ENCODE results near the gene SLC15A4.
"Not testable (repeated sequence)": the region's sequence is repeated elsewhere in the genome, so short reads cannot be mapped to it uniquely, and the experiment has no call there.

Gene SLC15A4

DNA sequence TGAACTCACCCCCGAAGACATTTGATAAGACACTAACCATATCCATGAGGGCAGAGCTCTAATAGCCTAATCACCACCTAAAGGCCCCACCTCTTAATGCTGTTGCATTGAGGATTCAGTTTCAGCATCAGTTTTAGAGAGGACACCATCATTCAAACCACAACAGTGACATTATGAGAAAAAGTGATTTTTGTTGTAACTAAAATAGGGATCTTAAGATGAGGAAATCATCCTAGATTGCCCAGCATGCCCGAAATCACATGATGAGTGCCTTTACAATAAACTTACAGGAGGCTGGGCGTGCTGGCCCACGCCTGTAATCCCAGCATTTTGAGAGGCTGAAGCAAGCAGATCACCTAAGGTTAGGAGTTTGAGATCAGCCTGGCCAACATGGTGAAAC is 19.8 kb upstream of the SLC15A4 start:
- no peak for DNase-seq

- no peak for DNase-seq
Observed at GRCh38 chr12:128842579-128842978, 18.8 kb upstream of the SLC15A4 start.

GRCh38 chr12:128840862-128841468 is 17.2 kb upstream of the SLC15A4 start:
- no peak for DNase-seq

- DNase-seq, result not testable (repeated sequence)
Observed at GRCh38 chr12:128839885-128840284, 16.1 kb upstream of the SLC15A4 start.

GRCh38 chr12:128833418-128833817 is 9.7 kb upstream of the SLC15A4 start:
- DNase-seq, result no peak

DNA sequence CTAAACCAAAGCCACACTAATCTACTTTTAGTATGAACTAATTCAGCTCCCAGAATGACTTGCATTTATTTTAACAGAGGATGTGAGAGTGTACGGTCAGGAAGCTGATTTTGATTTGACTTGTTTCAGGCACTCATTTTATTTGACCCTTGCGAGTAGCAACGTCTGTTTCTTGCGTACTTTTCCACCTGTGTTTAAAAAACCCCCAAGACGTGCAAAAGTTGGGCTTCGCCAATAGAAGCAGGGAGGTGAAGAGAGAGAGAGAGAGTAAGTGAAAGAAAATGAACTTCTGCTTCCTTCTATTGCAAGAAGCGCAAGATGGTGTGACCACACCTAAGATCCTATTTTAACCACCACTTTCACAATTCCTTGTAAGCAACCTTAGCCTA is 6.7 kb upstream of the SLC15A4 start:
- DNase-seq, result no peak

DNA sequence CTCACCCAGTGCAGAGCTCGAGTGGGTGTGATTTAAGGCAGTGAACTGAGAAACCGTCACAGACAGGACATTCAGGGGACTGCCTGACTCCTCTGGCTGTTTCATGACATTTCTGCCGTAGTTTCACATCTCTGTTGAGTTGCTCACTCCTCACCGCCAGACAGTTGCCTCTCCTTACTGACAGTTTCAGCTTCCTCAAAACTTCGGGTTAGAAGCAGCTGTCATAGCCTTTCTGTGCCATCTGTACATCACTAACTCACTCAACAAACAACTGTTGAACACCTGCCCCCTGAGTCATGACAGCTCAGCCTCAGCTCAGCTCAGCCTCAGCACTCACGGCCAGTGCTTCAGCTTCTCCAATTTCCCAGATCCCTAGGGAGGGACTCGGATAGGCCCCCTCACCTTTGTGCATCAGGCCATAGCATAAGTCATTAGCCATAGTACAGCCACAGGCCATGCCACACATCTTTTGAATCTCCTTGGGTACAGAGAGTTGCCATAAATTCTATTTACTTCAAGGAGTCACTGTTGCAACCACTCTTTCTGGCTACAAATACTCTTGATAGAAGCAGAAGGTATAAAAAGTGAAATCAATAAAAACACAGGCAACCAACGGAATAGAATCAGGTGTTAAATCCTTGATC is 6.2 kb upstream of the SLC15A4 start:
- no peak for DNase-seq

DNA sequence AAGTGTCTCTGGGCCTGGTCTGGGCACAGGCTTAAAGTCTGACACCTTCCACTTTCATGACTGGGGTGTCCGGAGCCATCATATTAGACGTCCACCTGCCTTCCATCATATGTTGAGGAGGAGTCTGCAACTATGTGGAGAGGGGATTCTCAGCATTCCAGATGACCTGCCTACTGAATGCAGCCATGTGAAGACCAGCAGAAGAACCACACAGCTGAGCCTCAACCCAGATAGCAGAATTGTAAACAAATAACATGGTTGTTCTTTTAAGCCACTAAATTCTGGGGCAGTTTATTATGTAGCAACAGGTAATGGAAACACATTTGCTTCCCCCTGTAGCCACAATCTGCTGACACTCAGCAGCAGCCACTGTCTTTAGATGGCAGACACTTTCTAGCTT is 4.0 kb upstream of the SLC15A4 start:
- no peak for DNase-seq

- no peak for DNase-seq
Observed at GRCh38 chr12:128825835-128826234, 2.1 kb upstream of the SLC15A4 start.

GRCh38 chr12:128823216-128823915 is 392 bp downstream of the SLC15A4 start:
- no peak for DNase-seq

DNA sequence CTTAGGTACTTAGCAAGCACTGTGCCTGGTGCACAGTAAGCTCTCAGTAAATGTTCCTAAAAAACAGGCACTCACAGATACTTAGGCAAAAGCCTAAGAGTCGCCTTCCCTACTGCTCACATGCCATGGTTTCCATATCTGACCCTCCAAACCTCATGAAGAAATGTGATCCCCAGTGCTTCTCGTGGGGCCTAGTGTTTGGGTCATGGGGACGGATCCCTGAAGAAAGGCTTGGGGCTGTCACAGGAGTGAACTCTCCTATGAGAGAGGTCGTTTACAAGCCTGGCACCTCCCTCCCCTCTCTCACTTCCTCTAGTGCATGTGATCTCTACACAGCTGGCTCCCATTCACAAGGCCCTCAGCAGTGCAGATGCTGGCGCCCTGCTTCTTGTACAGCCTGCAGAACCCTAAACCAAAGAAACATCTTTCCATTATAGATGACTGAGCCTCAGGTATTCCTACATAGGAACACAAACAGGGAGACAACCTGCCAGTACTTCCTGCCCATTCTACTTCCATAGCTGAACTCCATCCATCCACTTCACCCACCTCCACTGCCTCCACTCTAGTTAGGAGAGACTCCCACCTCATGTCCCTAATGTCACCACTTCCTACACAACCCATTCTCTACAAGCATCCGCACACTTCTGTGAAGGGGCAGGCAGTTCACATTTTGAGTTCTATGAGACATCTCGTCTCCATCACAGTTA is 2.9 kb downstream of the SLC15A4 start:
- no peak for DNase-seq

GRCh38 chr12:128820253-128820652 is 3.5 kb downstream of the SLC15A4 start:
- DNase-seq, result no peak

GRCh38 chr12:128819293-128820144 is 4.2 kb downstream of the SLC15A4 start:
- DNase-seq, result no peak

GRCh38 chr12:128818065-128819022 is 5.4 kb downstream of the SLC15A4 start:
- DNase-seq, result no peak

GRCh38 chr12:128817111-128818015 is 6.4 kb downstream of the SLC15A4 start:
- DNase-seq, result no peak

- no peak for DNase-seq
Observed at GRCh38 chr12:128816643-128816920, 7.2 kb downstream of the SLC15A4 start.

- DNase-seq, result no peak
Observed at GRCh38 chr12:128815779-128816642, 7.7 kb downstream of the SLC15A4 start.

DNA sequence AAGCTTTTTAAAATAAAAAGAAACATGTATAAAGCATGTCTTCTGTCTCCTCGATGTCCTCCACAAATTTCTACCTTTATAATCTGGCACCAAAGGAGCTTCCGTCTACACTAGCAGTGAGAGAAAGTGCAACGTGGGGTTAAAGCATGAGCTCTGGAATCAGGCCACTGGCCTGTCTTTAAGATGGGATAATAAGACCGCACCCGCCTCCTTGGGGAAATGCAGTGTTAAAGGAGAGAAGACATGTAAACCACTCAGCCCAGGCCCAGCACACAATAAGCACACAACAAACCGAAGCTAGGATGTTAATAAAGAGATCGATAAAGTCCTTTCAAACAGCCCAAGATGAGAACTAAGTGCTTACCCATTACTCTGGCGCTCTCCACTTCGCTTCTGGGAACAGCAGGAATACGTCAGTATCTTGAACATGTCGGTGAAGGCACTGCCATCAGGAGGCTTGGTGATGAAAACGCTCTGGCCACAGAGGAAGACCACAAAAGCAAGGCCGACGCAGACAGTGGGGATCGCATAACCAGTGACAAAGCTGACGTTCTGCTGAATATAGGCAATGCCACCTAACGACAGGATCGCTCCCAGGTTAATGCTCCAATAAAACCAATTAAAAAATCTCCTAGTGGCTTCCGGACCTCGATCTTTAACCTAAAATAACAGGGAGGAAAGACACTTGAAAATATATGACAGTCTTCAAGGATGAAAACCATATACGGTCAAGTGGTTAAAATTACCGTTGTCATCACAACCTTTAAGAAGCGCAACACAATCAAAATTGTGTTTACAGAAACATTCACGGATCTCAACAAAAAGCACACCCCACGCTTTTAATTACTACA is 9.1 kb downstream of the SLC15A4 start:
- DNase-seq, result no peak

- DNase-seq, result no peak
Observed at GRCh38 chr12:128813883-128814282, 9.9 kb downstream of the SLC15A4 start.
